ENCODE measurements around the gene ADISSP.

Gene ADISSP

DNA sequence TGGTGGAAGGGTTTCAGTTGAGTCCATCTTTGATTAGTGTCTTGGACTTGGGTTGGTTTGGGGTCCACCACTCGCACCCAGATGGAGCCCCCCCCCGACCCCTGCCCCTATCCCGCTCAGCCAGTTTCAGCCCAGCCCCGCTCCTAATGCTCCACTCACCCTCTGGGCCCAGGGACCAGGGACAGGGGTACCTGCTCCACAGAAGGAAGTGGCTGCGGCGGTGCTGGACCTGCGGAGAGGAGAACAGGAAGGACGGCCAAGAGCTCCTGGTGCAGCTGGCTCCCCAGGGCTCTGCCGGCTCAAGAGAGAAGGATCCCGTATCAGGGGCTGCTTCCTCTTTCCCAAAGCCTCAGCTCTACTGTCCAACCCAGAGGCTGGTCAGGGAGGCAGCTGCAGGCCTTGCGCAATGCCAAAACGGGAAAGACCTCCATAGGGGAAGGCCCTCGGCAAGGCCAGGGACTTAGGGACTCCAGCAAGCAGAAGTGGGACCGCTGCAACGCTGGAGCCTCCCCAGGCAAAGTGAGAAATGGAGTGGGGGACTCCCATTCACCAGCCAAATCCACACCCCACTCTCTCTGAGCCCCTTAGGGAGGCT is 55.2 kb downstream of the ADISSP start, which contains the start of gene SIGLEC1:
SIGLEC1 (minus strand) TSS at position 322 of the 595 bp plus-strand sequence. CDS start 5,472 bp downstream, outside the sequence.
- DNase-seq = peak; percentile 74 to 87
- intact Hi-C loops (cut with DNase I; ENCODE audit: low total_unique reads) = no loop called here
- H3K4me1 ChIP-seq = peaks cover 0 to 11% (median 3%) of the 10 kb centered on the region in 4 donors
- H3K36me3 ChIP-seq = no peaks in the 10 kb centered on the region
- H3K4me3 ChIP-seq = no peak within 1 kb of the TSS
- H3K27me3 ChIP-seq = no peaks in the 10 kb centered on the region
- TF ChIP-seq CTCF (IDR thresholded peaks at IDR 0.05) = no peak
- no peak within 1 kb of the TSS for H3K27ac ChIP-seq
- H3K9me3 ChIP-seq = no peaks in the 10 kb centered on the region

- no peaks in the 10 kb centered on the region for H3K9me3 ChIP-seq
- H3K27me3 ChIP-seq = no peaks in the 10 kb centered on the region
- no peak overlapping the region for H3K4me3 ChIP-seq
- intact Hi-C loops (cut with DNase I; ENCODE audit: low total_unique reads) = loop anchor here (2.0 kb wide), 1 partner anchor 35 kb away; no protein-coding TSS in a partner anchor
- H3K27ac ChIP-seq = no peak overlapping the region
- DNase-seq = no peak
- TF ChIP-seq CTCF (IDR thresholded peaks at IDR 0.05) = no peak
- H3K36me3 ChIP-seq = no peaks in the 10 kb centered on the region
- peaks cover 0 to 20% (median 11%) of the 10 kb centered on the region in 4 donors for H3K4me1 ChIP-seq
Observed at GRCh38 chr20:3711484-3711941, 56.0 kb downstream of the ADISSP start.

GRCh38 chr20:3710703-3711483 is 56.7 kb downstream of the ADISSP start:
- Histone ChIP-seq H3K27me3 (no peaks in the 10 kb centered on the region), H3K27ac (no peak overlapping the region), H3K4me3 (no peak overlapping the region), H3K36me3 (no peaks in the 10 kb centered on the region), H3K9me3 (no peaks in the 10 kb centered on the region), H3K4me1 (peaks cover 0 to 20% (median 12%) of the 10 kb centered on the region in 4 donors)
- peak; percentile 95 to 97 for TF ChIP-seq CTCF (IDR thresholded peaks at IDR 0.05)
- peak in 1 of 2 donors; percentile 69 for DNase-seq
- intact Hi-C loops (cut with DNase I; ENCODE audit: low total_unique reads) = loop anchor here (2.0 kb wide), 1 partner anchor 34 kb away; no protein-coding TSS in a partner anchor

- Histone ChIP-seq H3K36me3 (no peaks in the 10 kb centered on the region), H3K9me3 (no peaks in the 10 kb centered on the region), H3K27ac (no peak overlapping the region), H3K4me1 (peaks cover 0 to 20% (median 12%) of the 10 kb centered on the region in 4 donors), H3K27me3 (no peaks in the 10 kb centered on the region), H3K4me3 (no peak overlapping the region)
- intact Hi-C loops (cut with DNase I; ENCODE audit: low total_unique reads) = loop anchor here (2.0 kb wide), 1 partner anchor 33 kb away; no protein-coding TSS in a partner anchor
- TF ChIP-seq CTCF (IDR thresholded peaks at IDR 0.05) = no peak
- no peak for DNase-seq
Observed at GRCh38 chr20:3710011-3710466, 57.5 kb downstream of the ADISSP start.

GRCh38 chr20:3707508-3707899 is 60.0 kb downstream of the ADISSP start:
- no peak for DNase-seq
- intact Hi-C loops (cut with DNase I; ENCODE audit: low total_unique reads) = no loop called here
- Histone ChIP-seq H3K9me3 (no peaks in the 10 kb centered on the region), H3K4me3 (no peak overlapping the region), H3K4me1 (peaks cover 0 to 20% (median 12%) of the 10 kb centered on the region in 4 donors), H3K36me3 (no peaks in the 10 kb centered on the region), H3K27ac (peak overlapping the region; percentile 6 to 60), H3K27me3 (no peaks in the 10 kb centered on the region)
- no peak for TF ChIP-seq CTCF (IDR thresholded peaks at IDR 0.05)
